ENCODE measurements around the gene TICAM1.

DNA sequence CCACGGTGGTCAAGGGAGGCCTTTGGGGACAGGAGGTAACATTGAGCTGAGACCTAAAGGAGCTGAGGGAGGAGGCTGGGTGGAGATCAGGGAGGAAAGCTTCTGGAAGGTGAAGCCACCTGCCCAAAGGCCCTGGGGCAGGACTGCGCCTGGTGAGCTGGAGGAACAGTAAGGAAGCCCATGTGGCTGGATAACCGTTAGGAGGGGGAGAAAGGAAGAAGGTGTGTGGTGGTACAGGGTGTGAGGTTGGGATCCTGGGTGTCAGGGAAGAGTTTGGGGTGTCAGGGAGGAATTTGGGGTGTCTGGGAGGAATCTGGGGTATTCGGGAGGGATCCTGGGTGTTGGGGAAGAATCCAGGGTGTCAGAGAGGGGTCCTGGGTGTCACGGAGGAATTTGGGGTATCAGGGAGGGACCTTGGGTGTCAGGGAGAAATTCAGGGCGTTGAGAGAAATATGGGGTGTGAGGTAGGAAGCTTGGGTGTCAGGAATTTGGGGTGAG lies 695 bp downstream of the TICAM1 start:
- TF ChIP-seq CTCF (conservative IDR thresholded peaks at IDR 0.05 in 1 of 2, IDR thresholded peaks at IDR 0.05 in 1 of 2; ENCODE audit: low read depth in 1 of 2, low read length in 2 of 2) (no peak), EZH2 (IDR thresholded peaks at IDR 0.05; ENCODE audit: low read length, missing control alignments) (no peak)
